CD4-positive, alpha-beta T cell treated with Interleukin-15 for 1 hour (primary cell): ENCODE results near the gene PHLDB2.

Experiments used
- DNase-seq: peaks from one replicate; pipeline ENCODE4 v3.0.0-alpha.2; 2020

The PHLDB2 gene

DNA sequence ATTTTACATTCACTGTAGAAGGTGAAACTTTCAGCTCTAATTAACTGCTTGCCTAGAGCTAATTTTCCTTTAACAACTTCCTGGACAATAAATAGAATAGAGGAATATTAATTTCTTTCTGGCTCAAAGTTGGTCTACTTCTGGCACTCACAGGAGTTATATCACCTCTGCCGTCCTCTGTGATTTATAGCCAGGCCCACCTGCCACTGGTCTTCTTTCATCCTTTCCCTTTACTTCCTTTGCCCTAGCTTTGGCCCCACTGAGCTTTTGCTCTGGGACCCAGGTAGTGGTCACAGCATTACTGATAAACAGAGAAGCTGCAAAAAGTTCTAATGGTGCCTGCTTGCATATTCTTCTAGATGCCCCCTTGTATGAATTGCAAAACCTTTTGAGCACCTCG is 70.4 kb downstream of the PHLDB2 start:
- DNase-seq = no peak

DNA sequence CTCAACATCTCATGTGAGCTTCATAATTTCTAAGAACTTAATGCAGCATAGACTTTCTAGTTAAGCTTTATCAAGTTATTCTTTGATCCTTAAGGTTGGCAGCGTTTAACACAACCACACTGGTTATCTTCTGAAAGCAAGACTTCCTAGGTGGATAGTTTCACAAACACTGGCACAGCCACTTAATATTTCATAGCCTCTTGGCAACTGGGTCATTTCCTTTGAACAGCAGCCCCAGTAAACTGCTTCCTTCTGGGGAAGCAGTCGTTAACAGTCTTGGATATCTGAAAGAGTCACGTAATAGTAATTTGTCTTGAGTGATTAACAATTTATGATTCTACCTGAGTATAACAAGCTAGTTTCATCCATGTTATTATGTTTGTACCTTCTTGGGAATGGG is 73.9 kb downstream of the PHLDB2 start:
- no peak for DNase-seq

GRCh38 chr3:111936191-111936841 is 77.3 kb downstream of the PHLDB2 start:
- DNase-seq = no peak

GRCh38 chr3:111936967-111937366 is 77.9 kb downstream of the PHLDB2 start:
- DNase-seq = no peak

DNA sequence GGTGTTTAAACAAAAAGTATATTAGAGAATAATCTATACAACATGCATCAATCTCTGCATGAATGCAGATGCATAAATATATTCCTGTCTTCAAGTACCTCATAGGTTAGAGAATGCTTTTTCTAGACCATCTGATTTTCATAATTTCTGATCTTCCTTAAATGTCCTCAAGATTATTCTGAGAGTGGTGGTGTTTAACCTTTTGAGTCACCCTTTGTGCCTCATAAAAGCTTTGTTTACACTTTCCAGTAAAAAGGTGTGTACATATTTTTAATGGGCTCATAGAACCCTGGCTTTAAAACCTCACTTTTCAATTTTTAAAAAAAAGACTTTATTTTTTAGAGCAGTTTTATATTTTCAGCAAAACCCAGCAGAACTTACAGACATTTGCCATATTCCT is 78.8 kb downstream of the PHLDB2 start:
- DNase-seq = no peak

GRCh38 chr3:111939873-111940272 is 80.8 kb downstream of the PHLDB2 start:
- DNase-seq = no peak

- DNase-seq = no peak
These were observed 84.5 kb downstream of the PHLDB2 start for GRCh38 chr3:111943533-111943932.

GRCh38 chr3:111944372-111944771 is 85.3 kb downstream of the PHLDB2 start:
- no peak for DNase-seq

- no peak for DNase-seq
These were observed 88.2 kb downstream of the PHLDB2 start for GRCh38 chr3:111947231-111947630.

GRCh38 chr3:111948786-111949185 is 89.7 kb downstream of the PHLDB2 start:
- no peak for DNase-seq

DNA sequence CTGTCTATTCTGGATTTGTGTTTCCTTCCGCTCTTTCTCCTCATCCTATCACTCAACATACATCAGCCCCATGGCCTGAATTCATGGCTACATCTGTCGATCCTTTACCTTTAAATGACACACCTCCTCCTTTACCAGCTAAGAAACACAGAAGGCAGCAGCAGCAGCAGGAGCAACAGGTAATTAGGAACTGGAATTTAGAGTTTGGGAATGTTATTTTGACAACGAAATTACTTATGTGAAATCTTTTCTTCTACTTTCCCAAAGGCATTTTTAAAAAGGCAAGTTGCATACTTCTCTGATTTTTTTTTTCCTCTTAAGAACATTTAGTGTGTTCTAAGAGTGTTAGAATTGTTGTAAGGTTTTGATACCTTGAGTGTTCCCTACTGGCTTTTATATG is 90.6 kb downstream of the PHLDB2 start:
- DNase-seq = no peak

GRCh38 chr3:111951032-111951431 is 92.0 kb downstream of the PHLDB2 start:
- DNase-seq = no peak

GRCh38 chr3:111952086-111952485 is 93.0 kb downstream of the PHLDB2 start:
- no peak for DNase-seq

DNA sequence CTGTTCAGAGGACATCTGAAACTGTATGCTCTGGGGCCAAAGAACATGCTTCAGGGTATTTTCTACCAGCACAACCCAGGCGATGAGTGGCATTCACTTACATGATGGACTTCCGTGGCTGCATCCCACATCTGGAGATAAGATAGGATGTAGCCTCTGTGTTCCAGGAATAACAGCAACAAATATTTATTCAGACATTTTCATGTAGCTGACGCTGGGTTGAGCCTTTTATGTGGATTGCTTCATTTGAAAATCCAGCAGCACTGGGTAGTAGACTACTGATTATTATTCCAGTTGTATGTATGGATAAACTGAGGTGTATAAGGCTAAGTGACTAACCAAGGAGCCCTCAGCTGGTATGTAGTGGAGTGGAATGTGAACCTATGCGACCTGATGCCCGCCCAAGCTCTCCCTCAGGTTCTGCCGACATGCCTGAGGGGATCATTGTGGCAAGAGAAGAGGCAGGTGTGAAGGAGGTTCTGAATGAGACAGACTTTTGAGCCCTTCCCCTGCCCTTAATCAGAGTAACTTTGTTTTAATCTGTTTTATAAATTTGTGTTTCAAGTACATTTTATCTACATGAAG is 93.9 kb downstream of the PHLDB2 start:
- DNase-seq = no peak

GRCh38 chr3:111954228-111954990 is 95.3 kb downstream of the PHLDB2 start:
- no peak for DNase-seq

DNA sequence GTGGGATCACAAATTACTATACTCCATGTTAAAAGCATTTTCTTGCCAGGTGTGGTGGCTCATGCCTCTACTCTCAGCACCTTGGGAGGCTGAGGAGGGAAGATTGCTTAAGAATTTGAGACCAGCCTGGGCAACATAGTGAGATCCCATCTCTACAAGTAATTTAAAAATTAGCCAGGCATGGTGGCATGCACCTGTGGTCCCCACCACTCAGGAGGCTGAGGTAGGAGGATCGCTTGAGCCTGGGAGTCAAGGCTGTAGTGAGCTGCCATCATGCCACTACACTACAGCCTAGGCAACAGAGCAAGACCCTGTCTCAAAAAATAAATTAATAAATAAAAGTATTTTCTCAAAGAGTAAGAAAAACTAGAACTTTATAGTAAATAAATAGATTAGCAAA is 96.8 kb downstream of the PHLDB2 start:
- DNase-seq = no peak

- DNase-seq = no peak
These were observed 97.4 kb downstream of the PHLDB2 start for GRCh38 chr3:111956449-111956848.

GRCh38 chr3:111956995-111957734 is 98.1 kb downstream of the PHLDB2 start:
- no peak for DNase-seq

- DNase-seq = no peak
These were observed 102.5 kb downstream of the PHLDB2 start for GRCh38 chr3:111961461-111962164.

- DNase-seq = no peak
These were observed 104.4 kb downstream of the PHLDB2 start for GRCh38 chr3:111963424-111963823.

DNA sequence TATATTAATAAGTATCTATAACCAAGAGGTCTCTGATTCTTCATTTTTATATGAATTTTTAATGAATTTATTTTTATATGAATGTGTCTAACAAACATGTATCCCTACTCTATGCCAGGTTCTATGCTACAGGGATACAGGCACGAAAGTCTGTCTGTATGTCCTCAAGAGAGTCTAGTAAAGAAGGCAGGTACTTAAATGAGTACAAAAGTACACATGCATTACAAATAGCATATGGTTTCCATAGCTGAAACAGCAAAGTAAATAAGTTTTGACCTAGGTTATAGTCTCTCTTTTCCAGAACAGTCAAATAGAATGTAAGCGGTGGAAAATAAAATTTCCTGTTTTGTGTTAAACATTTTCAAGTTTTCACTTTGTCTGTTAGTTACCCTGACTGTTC is 106.4 kb downstream of the PHLDB2 start:
- DNase-seq = no peak

DNA sequence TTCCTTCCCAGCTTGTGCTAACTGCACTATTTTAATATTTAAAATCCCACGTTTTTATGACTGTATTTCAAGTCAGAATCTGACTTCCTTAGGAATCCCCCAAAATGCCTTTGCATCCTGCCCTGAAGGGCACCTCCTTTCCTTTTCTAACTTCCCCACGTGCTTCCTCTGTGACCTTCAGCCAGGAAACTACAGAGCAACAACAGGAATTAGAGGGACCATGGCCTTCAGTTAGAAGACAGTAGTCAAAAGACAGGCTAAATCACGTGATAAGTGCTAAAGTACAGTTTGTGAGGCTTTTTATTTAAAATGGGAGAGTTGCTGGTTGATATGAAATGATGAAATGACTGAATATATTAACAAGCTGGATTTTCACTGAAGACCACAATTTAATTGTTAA is 108.0 kb downstream of the PHLDB2 start:
- DNase-seq = no peak
